ENCODE measurements around the gene ZBTB20.

DNA sequence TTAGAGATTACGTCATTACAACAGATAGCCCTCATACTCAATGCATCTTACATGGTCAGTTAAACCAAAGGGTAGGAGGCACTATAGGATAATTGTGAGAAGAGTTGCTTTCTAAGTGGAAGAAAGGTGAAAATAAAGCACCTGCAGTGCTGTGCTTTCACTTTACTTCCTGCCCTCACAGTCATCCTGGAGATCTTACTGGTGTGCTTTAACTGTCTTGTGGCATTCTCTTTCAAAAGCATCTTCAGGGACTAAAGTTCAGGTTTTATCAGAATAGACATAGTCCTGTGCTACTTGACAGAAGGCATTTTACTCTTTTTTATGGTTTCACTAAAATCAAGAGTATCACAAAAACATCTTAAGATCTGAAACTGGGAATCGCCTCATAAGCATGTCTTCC lies 286.6 kb downstream of the ZBTB20 start:
- no peak for TF ChIP-seq RARB (CRISPR knock-in tag; IDR thresholded peaks at IDR 0.05)
- TF ChIP-seq ZFP30 (CRISPR knock-in tag; IDR thresholded peaks at IDR 0.05) = no peak
- no peak for TF ChIP-seq CSDC2 (CRISPR knock-in tag; IDR thresholded peaks at IDR 0.05)
- no peak for TF ChIP-seq GLIS3 (CRISPR knock-in tag; IDR thresholded peaks at IDR 0.05)
- no peak for TF ChIP-seq ARNTL (CRISPR knock-in tag; IDR thresholded peaks at IDR 0.05; ENCODE audit: borderline replicate concordance, low read depth)
- no peak for TF ChIP-seq TCF4 (CRISPR knock-in tag; IDR thresholded peaks at IDR 0.05; ENCODE audit: borderline replicate concordance)
- no peak for TF ChIP-seq ZC3H10 (CRISPR knock-in tag; IDR thresholded peaks at IDR 0.05)
- TF ChIP-seq, protein P1, sequence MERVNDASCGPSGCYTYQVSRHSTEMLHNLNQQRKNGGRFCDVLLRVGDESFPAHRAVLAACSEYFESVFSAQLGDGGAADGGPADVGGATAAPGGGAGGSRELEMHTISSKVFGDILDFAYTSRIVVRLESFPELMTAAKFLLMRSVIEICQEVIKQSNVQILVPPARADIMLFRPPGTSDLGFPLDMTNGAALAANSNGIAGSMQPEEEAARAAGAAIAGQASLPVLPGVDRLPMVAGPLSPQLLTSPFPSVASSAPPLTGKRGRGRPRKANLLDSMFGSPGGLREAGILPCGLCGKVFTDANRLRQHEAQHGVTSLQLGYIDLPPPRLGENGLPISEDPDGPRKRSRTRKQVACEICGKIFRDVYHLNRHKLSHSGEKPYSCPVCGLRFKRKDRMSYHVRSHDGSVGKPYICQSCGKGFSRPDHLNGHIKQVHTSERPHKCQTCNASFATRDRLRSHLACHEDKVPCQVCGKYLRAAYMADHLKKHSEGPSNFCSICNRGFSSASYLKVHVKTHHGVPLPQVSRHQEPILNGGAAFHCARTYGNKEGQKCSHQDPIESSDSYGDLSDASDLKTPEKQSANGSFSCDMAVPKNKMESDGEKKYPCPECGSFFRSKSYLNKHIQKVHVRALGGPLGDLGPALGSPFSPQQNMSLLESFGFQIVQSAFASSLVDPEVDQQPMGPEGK (CRISPR knock-in tag; IDR thresholded peaks at IDR 0.05; ENCODE audit: borderline replicate concordance) = no peak
- TF ChIP-seq, protein P2, sequence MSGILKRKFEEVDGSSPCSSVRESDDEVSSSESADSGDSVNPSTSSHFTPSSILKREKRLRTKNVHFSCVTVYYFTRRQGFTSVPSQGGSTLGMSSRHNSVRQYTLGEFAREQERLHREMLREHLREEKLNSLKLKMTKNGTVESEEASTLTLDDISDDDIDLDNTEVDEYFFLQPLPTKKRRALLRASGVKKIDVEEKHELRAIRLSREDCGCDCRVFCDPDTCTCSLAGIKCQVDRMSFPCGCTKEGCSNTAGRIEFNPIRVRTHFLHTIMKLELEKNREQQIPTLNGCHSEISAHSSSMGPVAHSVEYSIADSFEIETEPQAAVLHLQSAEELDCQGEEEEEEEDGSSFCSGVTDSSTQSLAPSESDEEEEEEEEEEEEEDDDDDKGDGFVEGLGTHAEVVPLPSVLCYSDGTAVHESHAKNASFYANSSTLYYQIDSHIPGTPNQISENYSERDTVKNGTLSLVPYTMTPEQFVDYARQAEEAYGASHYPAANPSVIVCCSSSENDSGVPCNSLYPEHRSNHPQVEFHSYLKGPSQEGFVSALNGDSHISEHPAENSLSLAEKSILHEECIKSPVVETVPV (CRISPR knock-in tag; IDR thresholded peaks at IDR 0.05) = no peak
- no peak for TF ChIP-seq BACH2 (CRISPR knock-in tag; IDR thresholded peaks at IDR 0.05; ENCODE audit: borderline replicate concordance)
- no peak for TF ChIP-seq ESRRG (CRISPR knock-in tag; IDR thresholded peaks at IDR 0.05)
- no peak for TF ChIP-seq ZFP3 (CRISPR knock-in tag; IDR thresholded peaks at IDR 0.05)
- TF ChIP-seq ZNF8 (CRISPR knock-in tag; IDR thresholded peaks at IDR 0.05) = no peak
- TF ChIP-seq, protein P3, sequence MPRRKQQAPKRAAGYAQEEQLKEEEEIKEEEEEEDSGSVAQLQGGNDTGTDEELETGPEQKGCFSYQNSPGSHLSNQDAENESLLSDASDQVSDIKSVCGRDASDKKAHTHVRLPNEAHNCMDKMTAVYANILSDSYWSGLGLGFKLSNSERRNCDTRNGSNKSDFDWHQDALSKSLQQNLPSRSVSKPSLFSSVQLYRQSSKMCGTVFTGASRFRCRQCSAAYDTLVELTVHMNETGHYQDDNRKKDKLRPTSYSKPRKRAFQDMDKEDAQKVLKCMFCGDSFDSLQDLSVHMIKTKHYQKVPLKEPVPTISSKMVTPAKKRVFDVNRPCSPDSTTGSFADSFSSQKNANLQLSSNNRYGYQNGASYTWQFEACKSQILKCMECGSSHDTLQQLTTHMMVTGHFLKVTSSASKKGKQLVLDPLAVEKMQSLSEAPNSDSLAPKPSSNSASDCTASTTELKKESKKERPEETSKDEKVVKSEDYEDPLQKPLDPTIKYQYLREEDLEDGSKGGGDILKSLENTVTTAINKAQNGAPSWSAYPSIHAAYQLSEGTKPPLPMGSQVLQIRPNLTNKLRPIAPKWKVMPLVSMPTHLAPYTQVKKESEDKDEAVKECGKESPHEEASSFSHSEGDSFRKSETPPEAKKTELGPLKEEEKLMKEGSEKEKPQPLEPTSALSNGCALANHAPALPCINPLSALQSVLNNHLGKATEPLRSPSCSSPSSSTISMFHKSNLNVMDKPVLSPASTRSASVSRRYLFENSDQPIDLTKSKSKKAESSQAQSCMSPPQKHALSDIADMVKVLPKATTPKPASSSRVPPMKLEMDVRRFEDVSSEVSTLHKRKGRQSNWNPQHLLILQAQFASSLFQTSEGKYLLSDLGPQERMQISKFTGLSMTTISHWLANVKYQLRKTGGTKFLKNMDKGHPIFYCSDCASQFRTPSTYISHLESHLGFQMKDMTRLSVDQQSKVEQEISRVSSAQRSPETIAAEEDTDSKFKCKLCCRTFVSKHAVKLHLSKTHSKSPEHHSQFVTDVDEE (CRISPR knock-in tag; IDR thresholded peaks at IDR 0.05) = no peak

Measured in SK-N-SH treated with all-trans-retinoic acid at 6 μM for 48 hours (cell line).